Pulmonary artery endothelial cell (primary cell): ENCODE measurements around the gene COX7B. TPM values are rescaled to one million over a fixed set of nuclear protein-coding genes. Genes with fewer than 3 reads are reported as not detected.
"Not testable (repeated sequence)": the region's sequence is repeated elsewhere in the genome, so short reads cannot be mapped to it uniquely, and the experiment has no call there.

ENCODE experiments used
- DNase-seq: peaks from one replicate; pipeline ENCODE4 v3.0.0-alpha.2; 2011; ENCODE audit warnings: low read depth, low spot score
- total RNA-seq: library from RNA; depleted of rRNA; stranded (reverse); fragments of >200 nt; gene quantifications from 2 replicates; pipeline ENCODE4 v1.2.3, GENCODE V29; 2014

Gene COX7B
- total RNA-seq, 1 donor from 2014 or later, result 450 TPM

GRCh38 chrX:77945031-77945430, 45.8 kb downstream of the COX7B start:
- DNase-seq, result not testable (repeated sequence)

GRCh38 chrX:77945910-77946545, 46.8 kb downstream of the COX7B start:
- DNase-seq, result no peak

DNA sequence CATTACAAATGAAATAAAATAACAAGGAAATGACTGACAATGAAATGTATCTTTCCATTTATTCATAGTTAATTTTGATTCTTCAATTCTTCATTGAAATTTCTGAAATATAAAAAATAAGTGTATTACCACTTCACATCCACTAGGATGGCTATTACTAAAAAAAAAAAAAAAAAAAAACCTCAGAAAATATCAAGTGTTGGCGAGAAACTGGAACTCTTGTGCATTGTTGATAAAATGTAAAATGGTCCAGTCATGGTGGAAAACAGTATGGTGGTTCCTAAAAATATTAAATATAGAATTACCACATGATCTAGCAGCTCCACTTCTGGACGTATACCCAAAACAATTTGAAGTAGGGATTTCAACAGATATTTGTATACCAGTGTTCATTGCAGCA, 47.3 kb downstream of the COX7B start:
- no peak for DNase-seq

DNA sequence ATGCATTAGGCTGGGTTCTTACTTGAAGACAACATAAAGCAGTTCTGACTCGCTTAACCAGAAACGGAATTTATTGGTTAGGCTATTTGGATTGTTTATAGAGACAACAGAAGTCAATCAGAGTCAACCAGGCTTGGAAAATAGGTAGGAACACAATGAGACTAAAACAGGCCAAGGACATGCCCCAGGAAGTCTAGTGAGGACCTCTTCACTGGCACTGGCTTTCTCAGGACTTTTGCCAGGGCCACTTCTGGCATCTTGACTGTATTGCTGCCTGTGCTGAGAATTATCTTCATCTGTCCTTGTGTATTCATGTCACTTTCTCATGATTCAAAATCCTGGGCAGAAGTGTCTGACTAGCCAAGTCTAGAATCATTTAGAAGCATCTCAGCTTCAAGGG, 50.6 kb downstream of the COX7B start:
- no peak for DNase-seq

GRCh38 chrX:77952173-77952572, 52.9 kb downstream of the COX7B start:
- DNase-seq, result no peak

DNA sequence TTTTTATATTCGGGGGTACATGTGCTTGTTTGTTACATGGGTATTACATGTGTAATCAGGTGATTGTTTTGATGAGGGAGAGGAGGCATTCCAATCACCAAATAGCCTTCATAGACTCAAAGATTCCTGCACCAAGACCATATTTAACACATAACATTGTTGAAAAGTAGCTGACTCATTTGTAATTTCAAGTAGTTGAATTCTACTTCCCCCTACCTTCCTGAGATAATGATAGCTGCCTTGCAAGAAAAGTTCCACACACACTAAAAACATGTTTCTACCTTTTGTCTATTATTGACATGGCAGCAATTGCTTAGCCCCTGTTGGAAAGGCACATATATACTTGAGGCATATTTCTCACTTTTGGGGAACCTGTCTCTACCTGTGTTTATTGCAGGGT, 54.0 kb downstream of the COX7B start:
- no peak for DNase-seq

DNA sequence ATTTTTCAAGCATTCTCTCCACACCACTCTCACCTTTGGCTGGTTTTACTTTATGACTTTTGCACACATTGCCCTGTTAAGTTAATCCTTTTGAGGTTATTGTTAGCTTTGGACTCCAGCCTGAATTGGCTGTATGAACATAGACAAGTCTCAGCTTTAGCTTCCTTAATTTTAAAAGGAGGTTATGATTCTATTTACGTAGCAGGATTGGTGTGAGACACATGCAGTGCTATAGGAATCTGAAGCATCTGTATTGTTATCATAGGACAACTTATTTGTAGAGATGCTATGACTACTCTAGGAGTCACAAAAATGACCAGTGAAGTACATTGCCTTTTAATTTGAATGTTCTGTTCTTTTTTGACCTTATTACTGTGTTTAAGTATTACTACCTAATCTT, 54.4 kb downstream of the COX7B start:
- DNase-seq, result no peak

Other genes with a start within 250 kb of the COX7B start
- gene ATRX, start 113.3 kb upstream of the COX7B start, total RNA-seq, result 71.3 and 92.8 TPM in 2 replicates
- gene MAGT1, start 4.0 kb upstream of the COX7B start, total RNA-seq, result 180 and 305 TPM in 2 replicates
- 11.2 and 11.5 TPM in 2 replicates for gene ATP7A, start 11.2 kb downstream of the COX7B start, total RNA-seq
- gene PGAM4, start 70.2 kb downstream of the COX7B start, total RNA-seq, result 0.14 TPM in 1 of 2 replicates, not detected in the other
- 266 and 283 TPM in 2 replicates for gene PGK1, start 204.8 kb downstream of the COX7B start, total RNA-seq
- 20.2 and 25.9 TPM in 2 replicates for gene TAF9B, start 240.2 kb downstream of the COX7B start, total RNA-seq